Panc1 (cell line): Measurements from ENCODE around the gene RFC1. TPM values are rescaled to one million over a fixed set of nuclear protein-coding genes. Genes with fewer than 3 reads are reported as not detected.

Experiments used
- ATAC-seq: fragments of 200-7000 bp; cut with Tn5 transposase; 2 replicates; pipeline ENCODE4 v1.9.1; 2020; ENCODE audit warnings: mild to moderate bottlenecking, moderate library complexity
- BruUV-seq: library from RNA; stranded (reverse); fragments of 400-500 nt; replicated peaks from 2 replicates; lab custom pipeline; 2021; lab: Mats Ljungman, UMichigan
- CTCF ChIA-PET: fragments of 300-600 bp; sonication (Branson Sonifier 250); formaldehyde crosslinking; loops from one replicate; lab custom pipeline; 2022; ENCODE audit warnings: antibody characterized with exemption; lab: Charles Lee
- POLR2A ChIA-PET: fragments of 300-600 bp; sonication (Branson Sonifier 250); formaldehyde crosslinking; loops from one replicate; lab custom pipeline; 2022; ENCODE audit warnings: antibody characterized with exemption; lab: Charles Lee
- DNase-seq: peaks from one replicate; pipeline ENCODE4 v3.0.0-alpha.2; 2010; ENCODE audit warnings: low read depth, low spot score
- H3K27ac ChIP-seq: 2 replicates; pipeline ENCODE4 v1.5.1; 2011; ENCODE audit warnings: mild to moderate bottlenecking, low read length, inconsistent platforms
- H3K27me3 ChIP-seq: fragments of 200-500 bp; sonication (Bioruptor generic); 2 replicates; pipeline ENCODE4 v1.6.0; 2014; ENCODE audit warnings: low read length, inconsistent platforms; ENCODE audit not compliant: control insufficient read depth, insufficient read depth
- H3K36me3 ChIP-seq: fragments of 200-500 bp; sonication (Bioruptor generic); 2 replicates; pipeline ENCODE4 v1.5.1; 2014; ENCODE audit warnings: inconsistent platforms, mild to moderate bottlenecking, low read length, moderate library complexity; ENCODE audit not compliant: control insufficient read depth, insufficient read depth
- H3K4me1 ChIP-seq: 2 replicates; pipeline ENCODE4 v1.5.1; 2011; ENCODE audit warnings: inconsistent platforms, mild to moderate bottlenecking, low read length, moderate library complexity; ENCODE audit not compliant: control insufficient read depth, insufficient read depth
- H3K4me3 ChIP-seq, 2 experiments: 2 replicates each; pipeline ENCODE4 v1.5.1; 2011 to 2012; ENCODE audit warnings: low read depth in 2 of 2, low read length in 2 of 2, mild to moderate bottlenecking in 2 of 2, inconsistent platforms in 1 of 2, moderate library complexity in 1 of 2
- H3K9me3 ChIP-seq: fragments of 200-500 bp; sonication (Bioruptor generic); 2 replicates; pipeline ENCODE4 v1.5.1; 2014; ENCODE audit warnings: low read depth, mild to moderate bottlenecking, inconsistent platforms, low read length, moderate library complexity; ENCODE audit not compliant: control insufficient read depth, insufficient read depth
- POLR2AphosphoS5 ChIP-seq: IDR thresholded peaks from 2 replicates; pipeline ENCODE4 v1.6.1; 2012; ENCODE audit warnings: mild to moderate bottlenecking, low read depth, low read length, moderate library complexity
- SIN3A ChIP-seq: IDR thresholded peaks from 2 replicates; pipeline ENCODE4 v1.6.1; 2012; ENCODE audit warnings: low read depth, mild to moderate bottlenecking, low read length, moderate library complexity, borderline replicate concordance; ENCODE audit not compliant: insufficient read depth
- TCF7L2 ChIP-seq: IDR thresholded peaks from 2 replicates; pipeline ENCODE4 v1.6.1; 2011; ENCODE audit warnings: mild to moderate bottlenecking, low read depth, low read length, inconsistent platforms
- in situ Hi-C: cut with HindIII; loops from 2 replicates; pipeline ENCODE4 v1.10.0; 2016; ENCODE audit warnings: low sequenced_read_pairs, low pct_unique_long_range_greater_than_20kb
- intact Hi-C: fragments of 100-400 bp; cut with micrococcal nuclease; formaldehyde crosslinking; loops from one replicate; pipeline ENCODE4 v1.10.0; 2022; ENCODE audit not compliant: unreplicated experiment
- total RNA-seq: library from RNA; stranded (reverse); gene quantifications from one replicate; pipeline ENCODE4 v1.2.1, GENCODE V29; 2021; ENCODE audit not compliant: unreplicated experiment
- TF ChIP-seq, protein P1 (sequence below): fragments of 450-650 bp; IDR thresholded peaks from 2 replicates; pipeline ENCODE4 v1.5.1; 2017; ENCODE audit warnings: mild to moderate bottlenecking
- TF ChIP-seq, protein P2 (sequence below), 2 experiments: IDR thresholded peaks; 2 replicates each; pipeline ENCODE4 v1.6.1; 2011 to 2012; ENCODE audit warnings: low read depth in 2 of 2, control low read depth in 1 of 2, low read length in 1 of 2, mild to moderate bottlenecking in 1 of 2, moderate library complexity in 1 of 2; ENCODE audit not compliant: insufficient read depth in 1 of 2

The RFC1 gene
- total RNA-seq, 1 experiment from 2014 or later, result 34.4 TPM

DNA sequence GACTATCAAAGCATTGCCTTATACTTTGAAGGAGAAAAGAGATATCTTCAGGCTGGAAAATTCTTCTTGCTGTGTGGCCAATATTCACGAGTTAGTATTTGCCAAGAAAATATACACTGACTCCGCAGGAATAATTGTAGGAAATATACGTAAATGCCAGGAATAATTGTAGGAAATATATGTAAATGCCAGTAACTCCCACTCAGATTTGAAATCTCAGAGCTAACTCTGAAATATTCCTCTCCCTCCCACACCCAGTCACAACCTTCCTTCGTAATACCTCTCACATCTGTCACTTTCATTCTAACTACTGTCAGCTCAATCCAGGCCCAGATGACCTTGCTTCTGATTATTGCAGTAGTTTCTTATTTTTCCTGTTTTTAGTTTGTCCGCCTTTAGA lies 110.3 kb downstream of the RFC1 start:
- no peaks in the 10 kb centered on the region for H3K36me3 ChIP-seq
- ATAC-seq (no peak), DNase-seq (no peak)
- no peaks in the 10 kb centered on the region for H3K27me3 ChIP-seq
- intact Hi-C loops (no loop called here), in situ Hi-C loops (no loop called here)
- BruUV-seq, result no TSS peak
- H3K4me3 ChIP-seq, result no peak overlapping the region
- H3K9me3 ChIP-seq, result no peaks in the 10 kb centered on the region
- no peak overlapping the region for H3K27ac ChIP-seq
- peaks cover 5% of the 10 kb centered on the region; the same call in 1 of the 2 replicates for H3K4me1 ChIP-seq
- TF ChIP-seq, protein P1, sequence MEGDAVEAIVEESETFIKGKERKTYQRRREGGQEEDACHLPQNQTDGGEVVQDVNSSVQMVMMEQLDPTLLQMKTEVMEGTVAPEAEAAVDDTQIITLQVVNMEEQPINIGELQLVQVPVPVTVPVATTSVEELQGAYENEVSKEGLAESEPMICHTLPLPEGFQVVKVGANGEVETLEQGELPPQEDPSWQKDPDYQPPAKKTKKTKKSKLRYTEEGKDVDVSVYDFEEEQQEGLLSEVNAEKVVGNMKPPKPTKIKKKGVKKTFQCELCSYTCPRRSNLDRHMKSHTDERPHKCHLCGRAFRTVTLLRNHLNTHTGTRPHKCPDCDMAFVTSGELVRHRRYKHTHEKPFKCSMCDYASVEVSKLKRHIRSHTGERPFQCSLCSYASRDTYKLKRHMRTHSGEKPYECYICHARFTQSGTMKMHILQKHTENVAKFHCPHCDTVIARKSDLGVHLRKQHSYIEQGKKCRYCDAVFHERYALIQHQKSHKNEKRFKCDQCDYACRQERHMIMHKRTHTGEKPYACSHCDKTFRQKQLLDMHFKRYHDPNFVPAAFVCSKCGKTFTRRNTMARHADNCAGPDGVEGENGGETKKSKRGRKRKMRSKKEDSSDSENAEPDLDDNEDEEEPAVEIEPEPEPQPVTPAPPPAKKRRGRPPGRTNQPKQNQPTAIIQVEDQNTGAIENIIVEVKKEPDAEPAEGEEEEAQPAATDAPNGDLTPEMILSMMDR, result no peak
- ChIA-PET POLR2A (no interaction called here), CTCF (no interaction called here)

DNA sequence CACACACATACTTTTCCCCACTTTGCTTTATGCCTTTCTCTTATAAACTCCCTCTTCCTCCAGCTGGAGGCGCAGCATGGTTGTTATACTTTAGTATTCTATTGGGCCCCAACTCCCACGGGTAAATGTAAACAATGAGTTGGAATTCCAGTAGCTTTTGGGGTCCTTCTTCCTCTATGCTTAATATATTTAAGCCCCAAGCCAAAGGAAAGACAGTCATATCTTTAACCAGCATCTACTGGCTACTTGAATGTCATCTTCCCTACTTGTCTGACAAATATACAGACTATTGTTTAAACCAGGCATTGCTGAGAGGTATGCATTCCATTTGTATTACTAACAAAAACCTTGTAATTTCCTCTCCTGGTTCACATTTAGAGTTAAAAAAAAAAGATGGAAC lies 110.9 kb downstream of the RFC1 start:
- BruUV-seq, result no TSS peak
- Histone ChIP-seq H3K4me3 (no peak overlapping the region), H3K27ac (no peak overlapping the region), H3K9me3 (no peaks in the 10 kb centered on the region), H3K27me3 (no peaks in the 10 kb centered on the region), H3K4me1 (peaks cover 5% of the 10 kb centered on the region; the same call in 1 of the 2 replicates), H3K36me3 (no peaks in the 10 kb centered on the region)
- in situ Hi-C loops, result no loop called here
- intact Hi-C loops, result no loop called here
- ChIA-PET POLR2A (no interaction called here), CTCF (no interaction called here)
- ATAC-seq, result peak; percentile 84
- peak; percentile 15 for DNase-seq
- TF ChIP-seq TCF7L2, result no peak
- TF ChIP-seq, protein P1, result peak; percentile 33; the same call in 1 of the 2 replicates

DNA sequence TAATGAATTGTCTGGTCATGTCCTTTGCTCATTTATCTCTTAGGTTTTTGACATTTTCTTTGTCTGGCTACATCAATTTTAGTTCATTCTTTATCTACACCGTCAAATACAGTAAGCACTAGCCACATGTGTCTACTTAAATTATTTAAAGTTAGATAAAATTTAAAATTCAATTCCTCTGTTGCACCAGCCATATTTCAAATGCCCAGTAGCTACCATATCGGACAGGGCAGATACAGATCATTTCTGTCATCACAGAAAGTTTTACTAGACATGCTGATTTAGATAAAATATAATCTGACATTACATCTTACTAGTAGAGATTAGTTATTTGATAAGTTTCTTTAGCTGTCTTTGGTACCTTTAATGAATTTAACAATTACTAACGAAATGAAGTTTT lies 122.7 kb downstream of the RFC1 start:
- DNase-seq (no peak), ATAC-seq (no peak)
- intact Hi-C loops (no loop called here), in situ Hi-C loops (no loop called here)
- CTCF ChIA-PET, result no interaction called here
- Histone ChIP-seq H3K4me3 (no peak overlapping the region), H3K27me3 (no peaks in the 10 kb centered on the region), H3K4me1 (no peaks in the 10 kb centered on the region), H3K36me3 (no peaks in the 10 kb centered on the region), H3K9me3 (no peaks in the 10 kb centered on the region), H3K27ac (no peak overlapping the region)
- no TSS peak for BruUV-seq
- TF ChIP-seq POLR2AphosphoS5 (no peak), TCF7L2 (no peak), SIN3A (no peak)
- TF ChIP-seq, protein P2, sequence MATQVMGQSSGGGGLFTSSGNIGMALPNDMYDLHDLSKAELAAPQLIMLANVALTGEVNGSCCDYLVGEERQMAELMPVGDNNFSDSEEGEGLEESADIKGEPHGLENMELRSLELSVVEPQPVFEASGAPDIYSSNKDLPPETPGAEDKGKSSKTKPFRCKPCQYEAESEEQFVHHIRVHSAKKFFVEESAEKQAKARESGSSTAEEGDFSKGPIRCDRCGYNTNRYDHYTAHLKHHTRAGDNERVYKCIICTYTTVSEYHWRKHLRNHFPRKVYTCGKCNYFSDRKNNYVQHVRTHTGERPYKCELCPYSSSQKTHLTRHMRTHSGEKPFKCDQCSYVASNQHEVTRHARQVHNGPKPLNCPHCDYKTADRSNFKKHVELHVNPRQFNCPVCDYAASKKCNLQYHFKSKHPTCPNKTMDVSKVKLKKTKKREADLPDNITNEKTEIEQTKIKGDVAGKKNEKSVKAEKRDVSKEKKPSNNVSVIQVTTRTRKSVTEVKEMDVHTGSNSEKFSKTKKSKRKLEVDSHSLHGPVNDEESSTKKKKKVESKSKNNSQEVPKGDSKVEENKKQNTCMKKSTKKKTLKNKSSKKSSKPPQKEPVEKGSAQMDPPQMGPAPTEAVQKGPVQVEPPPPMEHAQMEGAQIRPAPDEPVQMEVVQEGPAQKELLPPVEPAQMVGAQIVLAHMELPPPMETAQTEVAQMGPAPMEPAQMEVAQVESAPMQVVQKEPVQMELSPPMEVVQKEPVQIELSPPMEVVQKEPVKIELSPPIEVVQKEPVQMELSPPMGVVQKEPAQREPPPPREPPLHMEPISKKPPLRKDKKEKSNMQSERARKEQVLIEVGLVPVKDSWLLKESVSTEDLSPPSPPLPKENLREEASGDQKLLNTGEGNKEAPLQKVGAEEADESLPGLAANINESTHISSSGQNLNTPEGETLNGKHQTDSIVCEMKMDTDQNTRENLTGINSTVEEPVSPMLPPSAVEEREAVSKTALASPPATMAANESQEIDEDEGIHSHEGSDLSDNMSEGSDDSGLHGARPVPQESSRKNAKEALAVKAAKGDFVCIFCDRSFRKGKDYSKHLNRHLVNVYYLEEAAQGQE (IDR thresholded peaks at IDR 0.05; ENCODE audit: insufficient read depth in 1 of 2, low read depth in 2 of 2, low read length in 1 of 2), result no peak
- TF ChIP-seq, protein P1, result no peak
- POLR2A ChIA-PET, result interaction anchor here (0.6 kb wide), 1 partner anchor 42 kb away, joined by 3 read pairs; no protein-coding TSS in a partner anchor
